Endothelial cell of umbilical vein (primary cell): ENCODE data around the gene DOLPP1. TPM values are rescaled to one million over a fixed set of nuclear protein-coding genes. Genes with fewer than 3 reads are reported as not detected.

Experiments used
- BruUV-seq: library from RNA; stranded (reverse); fragments of 400-500 nt; replicated peaks from 2 replicates; lab custom pipeline; 2021; lab: Mats Ljungman, UMichigan
- CTCF ChIA-PET: fragments of 300-600, 350-600 bp; sonication (Branson Sonifier 250); formaldehyde crosslinking; loops from one replicate; lab custom pipeline; 2021; ENCODE audit warnings: antibody characterized with exemption, inconsistent platforms; lab: Charles Lee
- POLR2A ChIA-PET: fragments of 300-600, 350-600 bp; sonication (Branson Sonifier 250); formaldehyde crosslinking; loops from one replicate; lab custom pipeline; 2021; ENCODE audit warnings: antibody characterized with exemption, inconsistent platforms; lab: Charles Lee
- DNase-seq: peaks from one replicate; pipeline ENCODE4 v3.0.0-alpha.2; 2011; ENCODE audit warnings: low read depth, low spot score
- FAIRE-seq: peaks from 2 replicates; lab custom pipeline; 2011; peaks lifted over from hg19 to GRCh38; lab: Jason Lieb, UNC
- H2AFZ ChIP-seq: 2 replicates; pipeline ENCODE4 v1.6.0; 2012; ENCODE audit warnings: low read depth, low read length, control low read depth, inconsistent platforms
- H3K27ac ChIP-seq: 2 replicates; pipeline ENCODE4 v1.5.1; 2011; ENCODE audit warnings: low read depth, mild to moderate bottlenecking, control low read depth, low read length, moderate library complexity; ENCODE audit not compliant: insufficient read depth
- H3K27me3 ChIP-seq, 2 experiments: 2 replicates each; pipeline versions ENCODE4 v1.6.0 to v1.6.1; 2011; ENCODE audit warnings: low read length in 2 of 2, mixed read lengths in 1 of 2; ENCODE audit not compliant: control insufficient read depth in 2 of 2, insufficient read depth in 2 of 2
- H3K36me3 ChIP-seq, 2 experiments: 2 replicates in 1 of 2; 3 replicates in 1 of 2; pipeline ENCODE4 v1.5.1; 2011; ENCODE audit warnings: low read length in 2 of 2, mild to moderate bottlenecking in 1 of 2, moderate library complexity in 1 of 2; ENCODE audit not compliant: control insufficient read depth in 2 of 2, insufficient read depth in 2 of 2; ENCODE audit errors: extremely low read depth in 1 of 2
- H3K4me1 ChIP-seq: 3 replicates; pipeline ENCODE4 v1.5.1; 2011; ENCODE audit warnings: mild to moderate bottlenecking, low read length; ENCODE audit not compliant: control insufficient read depth, insufficient read depth; ENCODE audit errors: extremely low read depth
- H3K4me2 ChIP-seq: 2 replicates; pipeline ENCODE4 v1.6.1; 2011; ENCODE audit warnings: low read length, control low read depth, mixed read lengths; ENCODE audit not compliant: insufficient read depth
- H3K4me3 ChIP-seq, 3 experiments: fragments of 200-600 bp in 1 of 3; sonication (generic), shearing (Covaris generic) in 1 of 3; replicated peaks in 1 of 3; 2 replicates each; pipeline ENCODE4 v1.5.1; 2011 to 2016; ENCODE audit warnings: control low read depth in 3 of 3, low read length in 3 of 3, mild to moderate bottlenecking in 2 of 3, inconsistent platforms in 1 of 3, low read depth in 1 of 3, moderate library complexity in 1 of 3; ENCODE audit not compliant: insufficient read depth in 1 of 3
- H3K79me2 ChIP-seq: 2 replicates; pipeline ENCODE4 v1.6.0; 2012; ENCODE audit warnings: low read length, inconsistent platforms; ENCODE audit not compliant: control insufficient read depth, insufficient read depth
- H3K9ac ChIP-seq: replicated peaks from 2 replicates; pipeline ENCODE3; 2011; ENCODE audit warnings: low read length, control low read depth; ENCODE audit not compliant: insufficient read depth; ENCODE audit errors: extremely low read depth
- H3K9me1 ChIP-seq: replicated peaks from 3 replicates; pipeline ENCODE4 v1.6.0; 2011; ENCODE audit warnings: mild to moderate bottlenecking, low read length; ENCODE audit not compliant: control insufficient read depth, insufficient read depth; ENCODE audit errors: extremely low read depth
- H3K9me3 ChIP-seq: replicated peaks from 2 replicates; pipeline ENCODE4 v1.5.1; 2012; ENCODE audit warnings: low read length, inconsistent platforms; ENCODE audit not compliant: control insufficient read depth, insufficient read depth
- H4K20me1 ChIP-seq: replicated peaks from 2 replicates; pipeline ENCODE3; 2011; ENCODE audit warnings: mild to moderate bottlenecking, low read length; ENCODE audit not compliant: control insufficient read depth, insufficient read depth; ENCODE audit errors: extremely low read depth
- EZH2 ChIP-seq: IDR thresholded peaks from 2 replicates; pipeline ENCODE4 v1.6.1; 2012; ENCODE audit warnings: borderline replicate concordance, low read depth, mild to moderate bottlenecking, moderate library complexity, low read length, inconsistent platforms; ENCODE audit not compliant: severe bottlenecking
- FOS ChIP-seq: IDR thresholded peaks from 2 replicates; pipeline ENCODE4 v1.6.1; 2011; ENCODE audit warnings: mild to moderate bottlenecking, low read length, moderate library complexity, borderline replicate concordance; ENCODE audit not compliant: insufficient read depth
- GATA2 ChIP-seq: IDR thresholded peaks from 2 replicates; pipeline ENCODE4 v1.7.0; 2011; ENCODE audit warnings: low read depth, mild to moderate bottlenecking, moderate library complexity, mixed read lengths, low read length; ENCODE audit not compliant: insufficient read length, insufficient read depth
- JUN ChIP-seq: IDR thresholded peaks from 2 replicates; pipeline ENCODE4 v1.6.1; 2011; ENCODE audit warnings: borderline replicate concordance, low read depth; ENCODE audit not compliant: insufficient read length, insufficient read depth
- MYC ChIP-seq: IDR thresholded peaks from one replicate; pipeline ENCODE4 v1.6.1; 2011; ENCODE audit warnings: mild to moderate bottlenecking, low read depth, low read length
- POLR2A ChIP-seq: IDR thresholded peaks from 2 replicates; pipeline ENCODE4 v1.6.1; 2012; ENCODE audit warnings: low read depth, mild to moderate bottlenecking, control low read depth, low read length
- dilution Hi-C: fragments of 300-500 bp; cut with MboI; formaldehyde crosslinking; loops from one replicate; pipeline ENCODE4 v1.15.0; 2019; ENCODE audit warnings: low sequenced_read_pairs; ENCODE audit not compliant: extremely low pct_ligation_motif_present
- intact Hi-C: fragments of 100-400 bp; cut with micrococcal nuclease; formaldehyde crosslinking; loops from one replicate; pipeline ENCODE4 v1.10.0; 2022
- polyA plus RNA-seq, 4 experiments: library from polyadenylated mRNA; depleted of rRNA in 3 of 4; stranded (reverse) in 3 of 4; unstranded in 1 of 4; fragments of >200 nt; gene quantifications; 2 replicates each; pipeline versions ENCODE4 v1.2.1 to v1.2.3, GENCODE V29; 2011 to 2012; ENCODE audit warnings: missing spikeins in 1 of 4
- total RNA-seq: library from RNA; stranded (reverse); gene quantifications from 2 replicates; pipeline ENCODE4 v1.2.3, GENCODE V29; 2021
- TF ChIP-seq, protein P1 (sequence below): IDR thresholded peaks from 2 replicates; pipeline ENCODE4 v1.6.1; 2011; ENCODE audit not compliant: insufficient read depth, insufficient read length
- TF ChIP-seq, protein P2 (sequence below), 2 donors: IDR thresholded peaks; 1 replicate in 1 of 2; 2 replicates in 1 of 2; pipeline ENCODE4 v1.5.1; 2011; ENCODE audit warnings: low read length in 2 of 2, mild to moderate bottlenecking in 2 of 2, moderate library complexity in 2 of 2, control low read depth in 1 of 2, inconsistent platforms in 1 of 2, low read depth in 1 of 2; ENCODE audit not compliant: insufficient read depth in 1 of 2; ENCODE audit errors: extremely low read depth in 1 of 2

The DOLPP1 gene
- total and polyA plus RNA-seq, 2 donors (not counting 3 experiments of a cell fraction or from before 2014, with no cell fraction given): 17.7 to 28.3 TPM

DNA sequence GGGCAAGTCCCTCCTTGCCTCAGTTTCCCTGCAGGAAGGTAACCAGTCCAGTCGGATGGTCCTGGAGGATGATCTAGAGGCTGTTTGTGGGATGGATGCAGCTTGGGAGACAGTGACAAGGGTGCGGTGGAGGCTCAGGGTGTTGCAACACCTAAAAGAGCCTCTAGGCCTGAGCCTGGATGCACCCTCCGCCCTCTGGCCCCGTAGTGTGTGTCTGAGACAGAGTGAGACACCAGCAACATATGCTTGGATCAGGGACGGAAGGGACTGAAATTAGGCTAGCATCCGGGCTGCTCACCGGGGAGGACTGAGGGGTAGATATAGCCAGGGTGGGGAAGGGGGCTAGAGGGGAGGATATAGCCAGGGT is 28.6 kb downstream of the DOLPP1 start:
- BruUV-seq: no TSS peak
- no peaks in the 10 kb centered on the region for H3K9me1 ChIP-seq
- no peak for TF ChIP-seq EZH2
- TF ChIP-seq MYC: no peak
- TF ChIP-seq FOS: no peak
- TF ChIP-seq POLR2A: no peak
- TF ChIP-seq, protein P1, sequence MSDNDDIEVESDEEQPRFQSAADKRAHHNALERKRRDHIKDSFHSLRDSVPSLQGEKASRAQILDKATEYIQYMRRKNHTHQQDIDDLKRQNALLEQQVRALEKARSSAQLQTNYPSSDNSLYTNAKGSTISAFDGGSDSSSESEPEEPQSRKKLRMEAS: no peak
- TF ChIP-seq JUN: no peak
- TF ChIP-seq GATA2: no peak
- TF ChIP-seq, protein P2, sequence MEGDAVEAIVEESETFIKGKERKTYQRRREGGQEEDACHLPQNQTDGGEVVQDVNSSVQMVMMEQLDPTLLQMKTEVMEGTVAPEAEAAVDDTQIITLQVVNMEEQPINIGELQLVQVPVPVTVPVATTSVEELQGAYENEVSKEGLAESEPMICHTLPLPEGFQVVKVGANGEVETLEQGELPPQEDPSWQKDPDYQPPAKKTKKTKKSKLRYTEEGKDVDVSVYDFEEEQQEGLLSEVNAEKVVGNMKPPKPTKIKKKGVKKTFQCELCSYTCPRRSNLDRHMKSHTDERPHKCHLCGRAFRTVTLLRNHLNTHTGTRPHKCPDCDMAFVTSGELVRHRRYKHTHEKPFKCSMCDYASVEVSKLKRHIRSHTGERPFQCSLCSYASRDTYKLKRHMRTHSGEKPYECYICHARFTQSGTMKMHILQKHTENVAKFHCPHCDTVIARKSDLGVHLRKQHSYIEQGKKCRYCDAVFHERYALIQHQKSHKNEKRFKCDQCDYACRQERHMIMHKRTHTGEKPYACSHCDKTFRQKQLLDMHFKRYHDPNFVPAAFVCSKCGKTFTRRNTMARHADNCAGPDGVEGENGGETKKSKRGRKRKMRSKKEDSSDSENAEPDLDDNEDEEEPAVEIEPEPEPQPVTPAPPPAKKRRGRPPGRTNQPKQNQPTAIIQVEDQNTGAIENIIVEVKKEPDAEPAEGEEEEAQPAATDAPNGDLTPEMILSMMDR (IDR thresholded peaks at IDR 0.05; ENCODE audit: extremely low read depth in 1 of 2, insufficient read depth in 1 of 2, low read depth in 1 of 2, low read length in 2 of 2): no peak
- dilution Hi-C loops (no loop called here), intact Hi-C loops (no loop called here)
- H3K27me3 ChIP-seq: no peaks in the 10 kb centered on the region
- peaks cover 3% of the 10 kb centered on the region in 2 experiments for H3K36me3 ChIP-seq
- no peak overlapping the region for H3K9ac ChIP-seq
- no peaks in the 10 kb centered on the region for H3K9me3 ChIP-seq
- peaks cover 21% of the 10 kb centered on the region for H3K79me2 ChIP-seq
- H3K27ac ChIP-seq: no peak overlapping the region
- no peak for DNase-seq
- FAIRE-seq: no peak
- ChIA-PET POLR2A (no interaction called here), CTCF (interaction anchor here (1.0 to 3.7 kb wide), 4 partner anchors 20 to 515 kb away, joined by 3 to 8 read pairs (median 5); no protein-coding TSS in a partner anchor)
- no peaks in the 10 kb centered on the region for H4K20me1 ChIP-seq
- peak overlapping the region in 1 of 3 experiments; percentile 97 for H3K4me3 ChIP-seq
- no peak overlapping the region for H3K4me2 ChIP-seq
- peaks cover 10% of the 10 kb centered on the region for H3K4me1 ChIP-seq
- no peak overlapping the region for H2AFZ ChIP-seq
